Measurements from ENCODE around the gene TAF4B. TPM values are rescaled to one million over a fixed set of nuclear protein-coding genes. Genes with fewer than 3 reads are reported as not detected.

TAF4B gene
- total and polyA plus RNA-seq, 9 of the 15 experiments (the other 6 are each of a cell fraction or from before 2014, with no cell fraction given), result 4.5 to 25.3 (median 20.5) TPM

- H3K9me3 ChIP-seq (replicated peaks; ENCODE audit: control insufficient read depth, insufficient read depth, low read depth, low read length), result no peaks in the 10 kb centered on the region
- ChIA-PET CTCF (ENCODE audit: low intra/inter-chr PET ratio) (no interaction called here), POLR2A (interaction anchor here (2.1 kb wide), 1 partner anchor 13 kb away, joined by 5 read pairs; no protein-coding TSS in a partner anchor)
- TF ChIP-seq KDM2B (CRISPR knock-in tag; IDR thresholded peaks at IDR 0.05), result no peak
- TF ChIP-seq ELK1 (CRISPR knock-in tag; IDR thresholded peaks at IDR 0.05), result no peak
- TF ChIP-seq ZNF431 (CRISPR knock-in tag; IDR thresholded peaks at IDR 0.05), result no peak
- no peak for TF ChIP-seq ZKSCAN3 (CRISPR knock-in tag; IDR thresholded peaks at IDR 0.05)
- no peak for TF ChIP-seq POLR2H (tag; IDR thresholded peaks at IDR 0.05; ENCODE audit: low read depth)
- TF ChIP-seq RBM25 (IDR thresholded peaks at IDR 0.05; ENCODE audit: low read depth, low read length, severe bottlenecking), result no peak
- no peak for TF ChIP-seq ZNF263 (CRISPR knock-in tag; IDR thresholded peaks at IDR 0.05; ENCODE audit: borderline replicate concordance)
- no peak for TF ChIP-seq RBM17 (IDR thresholded peaks at IDR 0.05; ENCODE audit: borderline replicate concordance, low read depth, low read length)
- TF ChIP-seq ZSCAN29 (IDR thresholded peaks at IDR 0.05), result no peak
- no peak for TF ChIP-seq POLR2AphosphoS2 (IDR thresholded peaks at IDR 0.05; ENCODE audit: low read length)
- no peak for TF ChIP-seq ELF4 (CRISPR knock-in tag; IDR thresholded peaks at IDR 0.05)
- no peak for TF ChIP-seq FOXA1 (IDR thresholded peaks at IDR 0.05; ENCODE audit: borderline replicate concordance)
- no peak for TF ChIP-seq FOS (IDR thresholded peaks at IDR 0.05; ENCODE audit: extremely low read depth, insufficient read length)
- TF ChIP-seq E2F1 (CRISPR knock-in tag; IDR thresholded peaks at IDR 0.05), result no peak
- no peak for TF ChIP-seq ZFX (CRISPR knock-in tag; IDR thresholded peaks at IDR 0.05)
- no peak for TF ChIP-seq ETS2 (tag; IDR thresholded peaks at IDR 0.05; ENCODE audit: borderline replicate concordance, poor library complexity, severe bottlenecking)
- TF ChIP-seq ZNF133 (CRISPR knock-in tag; IDR thresholded peaks at IDR 0.05), result no peak
- H3K4me2 ChIP-seq (ENCODE audit: insufficient read depth, low read length), result no peak overlapping the region
- in situ Hi-C loops (cut with MboI), result no loop called here
- no peaks in the 10 kb centered on the region for H3K79me2 ChIP-seq (ENCODE audit: control insufficient read depth, insufficient read depth, low read length)
- peaks cover 0 to 11% of the 10 kb centered on the region in 2 experiments; a peak in 3 of 5 replicates for H3K27me3 ChIP-seq (ENCODE audit: control insufficient read depth in 2 of 2, insufficient read depth in 2 of 2, low read length in 2 of 2)
- intact Hi-C loops (cut with micrococcal nuclease), result no loop called here
- no peak overlapping the region for H3K9ac ChIP-seq (ENCODE audit: insufficient read depth in 1 of 2, low read depth in 2 of 2, low read length in 2 of 2)
- no peaks in the 10 kb centered on the region for H3K36me3 ChIP-seq (ENCODE audit: control insufficient read depth, insufficient read depth, low read length)
- no peak for DNase-seq (ENCODE audit: extremely low read depth in 1 of 4, low spot score in 3 of 4)
- ATAC-seq, result no peak
- H3K27ac ChIP-seq (ENCODE audit: extremely low read depth, low read depth, low read length), result no peak overlapping the region
- no peak overlapping the region for H2AFZ ChIP-seq (ENCODE audit: low read depth, low read length)
- H4K20me1 ChIP-seq (replicated peaks; ENCODE audit: control insufficient read depth, insufficient read depth, low read length), result no peaks in the 10 kb centered on the region
- BruUV-seq (replicated peaks), result no TSS peak
- 0% methylated on average over 4 of the region's 4 CpGs for WGBS (ENCODE audit: insufficient coverage, low coverage, missing lambda C conversion rate)
- no peaks in the 10 kb centered on the region for H3K9me1 ChIP-seq (ENCODE audit: control insufficient read depth, insufficient read depth, low read length)
- no peaks in the 10 kb centered on the region; a peak in 1 of 5 replicates for H3K4me1 ChIP-seq (replicated peaks in 1 of 2; ENCODE audit: control insufficient read depth in 2 of 2, insufficient read depth in 2 of 2, low read length in 2 of 2)
- no peak overlapping the region for H3K4me3 ChIP-seq
- FAIRE-seq, result no peak
Observed at GRCh38 chr18:26414901-26415440, 188.7 kb downstream of the TAF4B start.
